GM19452 (cell line): ENCODE data around the gene PCLO.
"Not testable (repeated sequence)": the region's sequence is repeated elsewhere in the genome, so short reads cannot be mapped to it uniquely, and the experiment has no call there.

Experiments
- ATAC-seq: cut with Tn5 transposase; IDR thresholded peaks from one replicate; pipeline ENCODE4 v1.9.1; 2021; ENCODE audit not compliant: unreplicated experiment

The PCLO gene

GRCh38 chr7:82742163-82742562, 420.5 kb downstream of the PCLO start:
- ATAC-seq: no peak

GRCh38 chr7:82741493-82741892, 421.2 kb downstream of the PCLO start:
- no peak for ATAC-seq

GRCh38 chr7:82740246-82740848, 422.3 kb downstream of the PCLO start:
- ATAC-seq: no peak

GRCh38 chr7:82736633-82737032, 426.1 kb downstream of the PCLO start:
- no peak for ATAC-seq

- no peak for ATAC-seq
Measured at GRCh38 chr7:82732677-82733076, 430.0 kb downstream of the PCLO start.

GRCh38 chr7:82729172-82730030, 433.3 kb downstream of the PCLO start:
- no peak for ATAC-seq

- ATAC-seq: no peak
Measured at GRCh38 chr7:82726038-82726800, 436.5 kb downstream of the PCLO start.

- ATAC-seq: no peak
Measured at GRCh38 chr7:82723411-82723810, 439.3 kb downstream of the PCLO start.

- ATAC-seq: no peak
Measured at GRCh38 chr7:82722946-82723345, 439.7 kb downstream of the PCLO start.

GRCh38 chr7:82715344-82715743, 447.3 kb downstream of the PCLO start:
- ATAC-seq: no peak

- no peak for ATAC-seq
Measured at GRCh38 chr7:82714883-82715282, 447.8 kb downstream of the PCLO start.

GRCh38 chr7:82713506-82713905, 449.2 kb downstream of the PCLO start:
- ATAC-seq: no peak

- ATAC-seq: not testable (repeated sequence)
Measured at GRCh38 chr7:82706344-82706743, 456.3 kb downstream of the PCLO start.

GRCh38 chr7:82705517-82706260, 457.0 kb downstream of the PCLO start:
- no peak for ATAC-seq

GRCh38 chr7:82704121-82704520, 458.6 kb downstream of the PCLO start:
- ATAC-seq: no peak
